Fibroblast of villous mesenchyme (primary cell): ENCODE data around the gene GARIN5B. TPM values are rescaled to one million over a fixed set of nuclear protein-coding genes. Genes with fewer than 3 reads are reported as not detected.

ENCODE experiments used
- DNase-seq: peaks from one replicate; pipeline ENCODE4 v3.0.0-alpha.2; 2010; ENCODE audit warnings: low read depth
- H3K4me3 ChIP-seq: 2 replicates; pipeline ENCODE4 v1.5.1; 2011; ENCODE audit warnings: low read depth, mild to moderate bottlenecking, low read length
- total RNA-seq: library from RNA; depleted of rRNA; stranded (reverse); fragments of >200 nt; gene quantifications from 2 replicates; pipeline ENCODE4 v1.2.3, GENCODE V29; 2012
- TF ChIP-seq, protein P1 (sequence below): IDR thresholded peaks from 2 replicates; pipeline ENCODE4 v1.5.1; 2012; ENCODE audit warnings: low read depth, mild to moderate bottlenecking, low read length; ENCODE audit not compliant: insufficient read depth

The GARIN5B gene
- total RNA-seq, 1 donor = not detected

DNA sequence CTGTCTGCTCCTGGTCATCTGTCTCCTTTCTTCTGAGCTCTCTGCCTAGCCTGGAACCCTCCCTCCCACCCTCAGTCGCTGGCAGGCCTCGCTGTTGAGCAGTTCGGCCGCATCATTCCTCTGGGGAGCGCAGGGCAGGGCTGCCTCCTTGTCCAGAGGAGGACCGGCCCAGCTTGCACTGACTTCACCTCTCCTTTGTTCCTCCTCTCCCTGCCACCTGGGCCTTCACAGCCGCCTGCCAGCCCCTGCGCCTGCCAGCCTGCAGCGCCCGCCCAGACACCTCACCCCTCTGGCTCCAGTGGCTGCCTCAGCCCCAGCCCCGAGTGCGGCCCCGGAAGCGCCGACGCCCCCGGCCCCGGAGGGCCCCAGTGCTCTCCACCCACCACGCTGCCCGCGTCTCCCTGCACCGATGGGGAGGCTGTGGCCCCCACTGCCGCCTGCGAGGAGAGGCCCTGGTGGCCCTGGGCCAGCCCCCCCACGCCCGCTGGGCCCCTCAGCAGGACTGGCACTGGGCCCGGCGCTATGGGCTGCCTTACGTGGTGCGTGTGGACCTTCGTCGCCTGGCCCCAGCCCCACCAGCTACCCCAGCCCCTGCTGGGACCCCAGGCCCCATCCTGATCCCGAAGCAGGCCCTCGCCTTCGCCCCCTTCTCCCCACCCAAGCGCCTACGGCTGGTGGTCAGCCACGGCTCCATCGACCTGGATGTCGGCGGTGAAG lies 16.2 kb downstream of the GARIN5B start:
- H3K4me3 ChIP-seq = no peak overlapping the region
- DNase-seq = no peak
- TF ChIP-seq, protein P1, sequence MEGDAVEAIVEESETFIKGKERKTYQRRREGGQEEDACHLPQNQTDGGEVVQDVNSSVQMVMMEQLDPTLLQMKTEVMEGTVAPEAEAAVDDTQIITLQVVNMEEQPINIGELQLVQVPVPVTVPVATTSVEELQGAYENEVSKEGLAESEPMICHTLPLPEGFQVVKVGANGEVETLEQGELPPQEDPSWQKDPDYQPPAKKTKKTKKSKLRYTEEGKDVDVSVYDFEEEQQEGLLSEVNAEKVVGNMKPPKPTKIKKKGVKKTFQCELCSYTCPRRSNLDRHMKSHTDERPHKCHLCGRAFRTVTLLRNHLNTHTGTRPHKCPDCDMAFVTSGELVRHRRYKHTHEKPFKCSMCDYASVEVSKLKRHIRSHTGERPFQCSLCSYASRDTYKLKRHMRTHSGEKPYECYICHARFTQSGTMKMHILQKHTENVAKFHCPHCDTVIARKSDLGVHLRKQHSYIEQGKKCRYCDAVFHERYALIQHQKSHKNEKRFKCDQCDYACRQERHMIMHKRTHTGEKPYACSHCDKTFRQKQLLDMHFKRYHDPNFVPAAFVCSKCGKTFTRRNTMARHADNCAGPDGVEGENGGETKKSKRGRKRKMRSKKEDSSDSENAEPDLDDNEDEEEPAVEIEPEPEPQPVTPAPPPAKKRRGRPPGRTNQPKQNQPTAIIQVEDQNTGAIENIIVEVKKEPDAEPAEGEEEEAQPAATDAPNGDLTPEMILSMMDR = no peak

DNA sequence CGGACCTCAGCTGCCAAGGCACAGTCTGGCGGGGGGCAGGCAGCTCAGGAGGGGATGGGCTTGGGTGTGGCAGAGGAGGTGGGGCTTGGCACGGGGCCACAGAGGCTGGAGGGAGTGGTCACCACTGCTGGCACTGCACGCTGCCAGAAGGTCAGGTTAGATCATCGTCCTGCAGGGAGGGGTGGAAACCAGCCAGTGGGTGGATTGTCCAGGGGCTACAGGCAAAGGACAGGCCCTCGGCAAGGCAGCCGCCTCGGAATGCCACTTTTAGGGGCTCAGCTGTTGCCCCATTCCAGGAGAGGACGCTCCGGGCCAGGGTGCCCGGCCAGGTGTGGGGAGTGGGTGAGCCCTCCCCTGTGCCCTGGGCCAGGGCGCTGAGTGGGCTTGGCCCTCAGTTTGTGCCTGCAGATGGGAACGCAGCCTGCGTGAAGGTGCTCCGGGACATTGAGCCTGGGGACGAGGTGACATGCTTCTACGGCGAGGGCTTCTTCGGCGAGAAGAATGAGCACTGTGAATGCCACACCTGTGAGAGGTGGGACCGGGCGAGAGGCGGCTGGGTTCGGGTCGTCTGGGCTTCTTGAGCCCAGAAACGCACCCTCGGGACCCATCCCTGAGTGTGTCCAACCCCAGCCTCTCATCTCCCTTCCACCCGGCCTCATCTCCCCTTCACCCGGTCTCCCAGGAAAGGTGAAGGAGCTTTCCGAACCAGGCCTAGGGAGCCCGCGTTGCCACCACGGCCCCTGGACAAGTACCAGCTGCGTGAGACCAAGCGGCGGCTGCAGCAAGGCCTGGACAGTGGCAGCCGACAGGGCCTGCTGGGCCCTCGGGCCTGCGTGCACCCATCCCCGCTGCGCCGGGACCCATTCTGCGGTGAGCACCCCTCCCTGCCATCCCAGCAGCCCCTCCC lies 17.0 kb downstream of the GARIN5B start:
- no peak overlapping the region for H3K4me3 ChIP-seq
- TF ChIP-seq, protein P1 = no peak
- no peak for DNase-seq

DNA sequence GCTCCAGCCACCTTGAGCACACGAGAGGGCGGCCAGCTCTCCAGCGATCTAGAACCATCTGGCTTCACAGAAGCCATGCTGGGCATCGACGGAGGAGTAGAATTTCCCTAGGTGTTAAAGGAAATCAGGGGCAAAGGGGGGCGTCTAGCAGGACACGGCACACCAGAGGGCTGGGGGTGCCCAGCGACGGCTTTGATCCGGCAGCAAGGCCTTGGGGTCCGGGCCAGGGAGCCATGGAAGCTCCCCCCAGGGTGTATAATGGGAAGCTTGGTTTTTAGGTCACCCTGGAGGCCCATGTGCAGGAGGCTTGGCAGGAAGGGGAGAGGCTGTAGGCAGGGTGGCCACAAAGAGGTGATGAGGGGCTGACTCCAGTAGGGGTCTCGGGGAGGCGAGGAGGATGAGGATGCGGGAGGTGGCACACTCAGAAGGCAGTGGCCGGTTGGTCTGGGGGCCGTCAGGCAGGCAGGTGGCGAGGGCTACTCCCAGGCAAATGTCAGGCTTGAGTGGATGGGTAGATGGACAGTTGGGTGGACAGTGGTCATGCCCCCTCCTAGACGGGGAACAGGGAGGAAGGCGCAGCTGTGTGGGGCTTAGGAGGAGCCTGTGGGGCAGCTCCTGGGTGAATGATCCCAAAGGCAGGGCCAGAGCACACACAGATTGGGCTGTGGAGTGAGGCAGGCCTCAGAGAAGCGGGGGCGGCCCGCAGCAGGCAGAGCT lies 17.8 kb downstream of the GARIN5B start:
- TF ChIP-seq, protein P1 = no peak
- DNase-seq = no peak
- H3K4me3 ChIP-seq = no peak overlapping the region

DNA sequence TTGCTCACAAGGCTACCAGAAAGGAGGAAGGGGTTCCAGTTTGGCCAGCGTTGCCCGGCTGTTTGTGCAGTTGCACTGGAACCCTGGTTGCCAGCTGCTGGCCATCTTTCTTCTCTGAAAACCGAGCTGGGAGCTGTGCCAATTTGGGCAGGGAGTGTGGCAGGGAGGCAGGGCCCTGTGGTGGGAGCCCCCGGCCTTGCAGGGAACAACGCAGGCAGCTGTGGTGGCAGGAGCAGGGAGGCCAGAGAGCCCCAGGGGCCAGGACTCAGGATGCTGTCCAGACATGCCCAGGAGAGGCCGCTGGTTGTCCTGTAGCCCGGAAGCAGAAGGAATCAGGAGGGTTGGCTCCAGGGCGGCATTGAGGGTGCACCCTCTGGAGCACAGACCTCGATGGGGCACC lies 18.6 kb downstream of the GARIN5B start:
- peak; percentile 44 for DNase-seq
- TF ChIP-seq, protein P1 = peak; percentile 14
- no peak overlapping the region for H3K4me3 ChIP-seq

DNA sequence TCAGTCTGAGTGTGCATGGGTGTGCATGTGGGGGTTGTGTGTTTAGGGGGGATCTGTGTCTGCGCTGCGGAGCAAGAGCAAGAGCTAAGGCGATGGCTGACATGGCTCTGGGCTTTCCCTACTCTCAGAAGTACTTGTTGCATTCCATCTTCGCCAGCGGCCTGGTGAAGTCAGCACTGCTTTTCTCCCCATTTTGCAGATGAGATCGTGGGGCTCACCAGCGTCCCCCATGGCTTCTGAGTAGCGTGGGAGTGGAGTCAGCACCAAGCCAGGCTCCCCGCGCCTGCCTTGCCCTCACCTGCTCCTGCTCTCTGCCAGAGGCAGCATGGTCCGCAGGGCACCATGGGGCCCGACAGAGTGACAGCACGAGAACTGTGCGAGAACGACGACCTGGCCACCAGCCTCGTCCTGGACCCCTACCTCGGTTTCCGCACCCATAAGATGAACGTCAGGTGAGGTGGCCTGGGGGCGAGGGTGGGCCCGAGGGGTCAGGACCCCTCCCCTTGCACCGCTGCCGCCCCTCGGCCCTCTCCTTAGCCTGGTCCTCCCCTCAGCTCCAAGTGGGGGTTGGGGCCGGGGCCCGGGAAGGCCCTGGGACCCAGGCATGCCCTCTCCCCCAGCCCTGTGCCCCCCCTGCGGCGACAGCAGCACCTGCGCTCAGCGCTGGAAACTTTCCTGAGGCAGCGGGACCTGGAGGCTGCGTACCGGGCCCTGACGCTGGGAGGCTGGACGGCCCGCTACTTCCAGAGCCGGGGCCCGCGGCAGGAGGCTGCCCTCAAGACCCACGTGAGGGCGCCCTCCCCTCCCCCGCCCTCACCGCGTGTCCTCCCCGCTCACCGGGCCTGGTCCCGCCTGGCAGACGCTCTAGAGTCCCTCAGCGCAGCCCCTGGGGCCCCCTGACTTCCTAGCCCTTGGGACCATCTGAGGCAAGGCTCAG lies 21.2 kb downstream of the GARIN5B start:
- peak overlapping the region; percentile 13 for H3K4me3 ChIP-seq
- TF ChIP-seq, protein P1 = no peak
- no peak for DNase-seq

DNA sequence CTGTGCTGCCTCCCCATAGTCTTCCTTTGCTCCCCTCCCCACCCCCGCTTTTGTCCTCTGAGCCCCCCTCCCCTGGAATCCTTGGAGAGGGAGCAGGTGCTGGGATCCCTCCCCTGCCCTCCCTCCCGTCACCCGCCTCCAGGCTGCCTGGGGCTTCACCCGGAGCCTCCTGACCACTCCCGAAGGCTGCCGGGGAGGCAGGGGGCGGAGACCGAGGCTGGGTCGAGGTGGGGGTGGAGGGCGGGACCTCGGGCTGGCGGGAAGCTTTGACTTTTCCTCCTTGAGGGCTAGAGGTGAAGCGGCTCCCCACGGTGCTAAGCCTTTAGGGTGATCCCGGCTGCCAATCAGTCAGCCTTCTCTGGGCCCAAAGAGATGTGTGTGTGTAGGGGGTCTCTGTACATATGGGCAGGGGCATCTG lies 21.9 kb downstream of the GARIN5B start:
- TF ChIP-seq, protein P1 = no peak
- DNase-seq = peak; percentile 54
- H3K4me3 ChIP-seq = peak overlapping the region; percentile 77
